Heart left ventricle (tissue), 16 donors: Measurements from ENCODE around the gene ADAM21. TPM values are rescaled to one million over a fixed set of nuclear protein-coding genes. Genes with fewer than 3 reads are reported as not detected.
"Not testable (repeated sequence)": the region's sequence is repeated elsewhere in the genome, so short reads cannot be mapped to it uniquely, and the experiment has no call there.

ENCODE experiments used
- ATAC-seq, 4 donors: fragments of 200-7000 bp; cut with Tn5 transposase; one replicate each; pipeline ENCODE4 v1.9.1; 2020 to 2022; ENCODE audit warnings: moderate library complexity in 4 of 4, mild to moderate bottlenecking in 3 of 4, moderate number of reproducible peaks in 1 of 4
- DNase-seq, 5 donors: peaks; one replicate each; pipeline ENCODE4 v3.0.0-alpha.2; 2020
- H3K27ac ChIP-seq, 12 donors: fragments of 200-600 bp; sonication (generic) in 4 of 12; one replicate each; pipeline versions ENCODE4 v1.5.0 to v1.8.0; 2016 to 2022; ENCODE audit warnings: mild to moderate bottlenecking in 2 of 12
- H3K27me3 ChIP-seq, 9 donors: fragments of 200-600 bp; sonication (generic) in 2 of 9; one replicate each; pipeline versions ENCODE4 v1.5.1 to v1.8.0; 2016 to 2022; ENCODE audit warnings: mild to moderate bottlenecking in 3 of 9
- H3K36me3 ChIP-seq, 9 donors: fragments of 200-600 bp; sonication (generic) in 2 of 9; one replicate each; pipeline versions ENCODE4 v1.5.0 to v1.8.0; 2018 to 2022; ENCODE audit warnings: mild to moderate bottlenecking in 2 of 9
- H3K4me1 ChIP-seq, 12 donors: fragments of 200-600 bp; sonication (generic) in 4 of 12; one replicate each; pipeline versions ENCODE4 v1.5.0 to v1.8.0; 2016 to 2022; ENCODE audit warnings: mild to moderate bottlenecking in 3 of 12
- H3K4me3 ChIP-seq, 12 donors: fragments of 200-600 bp; sonication (generic) in 4 of 12; one replicate each; pipeline versions ENCODE4 v1.5.0 to v1.8.0; 2017 to 2022; ENCODE audit warnings: mild to moderate bottlenecking in 9 of 12, moderate library complexity in 4 of 12
- H3K9me3 ChIP-seq, 12 donors: fragments of 200-600 bp; sonication (generic) in 4 of 12; one replicate each; pipeline versions ENCODE4 v1.5.0 to v1.8.0; 2016 to 2022; ENCODE audit warnings: mild to moderate bottlenecking in 1 of 12
- CTCF ChIP-seq, 12 donors: fragments of 200-600 bp; sonication (generic) in 4 of 12; IDR thresholded peaks; one replicate each; pipeline versions ENCODE4 v1.5.0 to v1.8.0; 2018 to 2022; ENCODE audit warnings: antibody characterized with exemption in 12 of 12, mild to moderate bottlenecking in 5 of 12
- POLR2A ChIP-seq, 2 donors: fragments of 450-650 bp; IDR thresholded peaks; one replicate each; pipeline ENCODE4 v1.6.1; 2017; ENCODE audit warnings: antibody characterized with exemption in 2 of 2, mild to moderate bottlenecking in 2 of 2, moderate library complexity in 2 of 2
- WGBS, 4 donors: extraction: QIAGEN DNeasy Blood & Tissue Kit in 2 of 4; methylation state at CpG; one replicate each; pipeline versions ENCODE4 v1.1.5 to v1.1.7; 2013 to 2018; 5-methylcytosine and 5-hydroxymethylcytosine counted together
- intact Hi-C, 10 donors: fragments of 100-400 bp; cut with DNase I; formaldehyde crosslinking; loops; one replicate each; pipeline versions ENCODE4 v1.11.1 to v1.14.2; 2022
- polyA plus RNA-seq, 2 donors: library from polyadenylated mRNA; stranded (reverse); fragments of 200-250 nt; gene quantifications; one replicate each; pipeline ENCODE4 v1.2.3, GENCODE V29; 2013
- total RNA-seq, 9 donors: library from RNA; depleted of rRNA in 2 of 9; stranded (reverse); fragments of >200 nt in 2 of 9; fragmentation: NEBNext Ultra II Directional in 3 of 9; extraction: Animal tissue kit (Norgen Biotek cat#: 25700) in 3 of 9; gene quantifications; one replicate each; pipeline versions ENCODE4 v1.1.0 to v1.2.4, GENCODE V29; 2016 to 2023
- donor health status: ischemic (EF 13 %, LVEDD 7.1; RV severe dilation, severe dysfunction).
- donor health status: healthy with polysubstance abuse.
- donor health status: DM: no; HTN: yes; CAD: no.
- donor health status: DM: no; HTN: no; CAD: no.
- donor health status: ischemic (EF 25% LVEDD 6.9; RV normal size, moderate dysfunction).
- donor health status: ischemic (EF 25% LVEDD 5.7; RV mildly dilated, moderate dysfunction).
- donor health status: healthy.
- donor health status: DM: yes; HTN: yes; CAD: no.
- donor health status: ischemic (EF 35%, LVEDD 5.7; RV mildly dilated, moderate dysfunction).
- donor health status: nonischemic (EF 11% LVEDD 7.7; RV severe dilation, severe dysfunction).
- donor health status: DM: yes; HTN: yes; CAD: no.
- donor health status: PGD.
- donor health status: ischemic (EF 29% LVEDD 5.4; RV normal size, mild dysfunction).
- donor health status: nonischemic (EF 23%, LVEDD 6.1; RV moderate dilation, normal function).

Gene ADAM21
- total and polyA plus RNA-seq, 11 donors: 0.11 to 0.62 (median 0.29) TPM; not detected in 3

- Histone ChIP-seq H3K4me1 (no peaks in the 10 kb centered on the region), H3K9me3 (no peaks in the 10 kb centered on the region), H3K27me3 (no peaks in the 10 kb centered on the region), H3K4me3 (no peak overlapping the region), H3K36me3 (peaks cover 0 to 5% (median 0%) of the 10 kb centered on the region in 9 donors), H3K27ac (no peak overlapping the region)
- intact Hi-C loops: no loop called here
- no peak for ATAC-seq
- no peak for TF ChIP-seq POLR2A (IDR thresholded peaks at IDR 0.05)
- no peak for TF ChIP-seq CTCF (IDR thresholded peaks at IDR 0.05)
- 86 to 94% (median 88%) methylated on average over 4 of the region's 4 CpGs for WGBS, 4 donors
- DNase-seq: no peak
Measured at GRCh38 chr14:70472253-70473159, 20.5 kb downstream of the ADAM21 start.

GRCh38 chr14:70473825-70474224 is 21.9 kb downstream of the ADAM21 start:
- DNase-seq: no peak
- ATAC-seq: no peak
- WGBS, 4 donors: 83 to 85% (median 84%) methylated on average over 2 of the region's 2 CpGs

GRCh38 chr14:70475459-70475858 is 23.5 kb downstream of the ADAM21 start:
- H3K9me3 ChIP-seq, H3K4me3 ChIP-seq, H3K4me1 ChIP-seq, intact Hi-C loops, H3K36me3 ChIP-seq, H3K27ac ChIP-seq, ATAC-seq, DNase-seq, H3K27me3 ChIP-seq: not testable (repeated sequence)
- WGBS, 4 donors: 89 to 93% (median 91%) methylated on average over 11 to 13 of the region's 13 CpGs

More at GRCh38 chr14:70473825-70474224, 21.9 kb downstream of the ADAM21 start:
- intact Hi-C loops: no loop called here
- TF ChIP-seq CTCF (IDR thresholded peaks at IDR 0.05): no peak
- no peak for TF ChIP-seq POLR2A (IDR thresholded peaks at IDR 0.05)
- Histone ChIP-seq H3K36me3 (peaks cover 0 to 5% (median 0%) of the 10 kb centered on the region in 9 donors), H3K27me3 (no peaks in the 10 kb centered on the region), H3K27ac (no peak overlapping the region), H3K9me3 (no peaks in the 10 kb centered on the region), H3K4me3 (no peak overlapping the region), H3K4me1 (no peaks in the 10 kb centered on the region)

- intact Hi-C loops, H3K4me3 ChIP-seq, H3K36me3 ChIP-seq, H3K9me3 ChIP-seq, H3K27me3 ChIP-seq, H3K27ac ChIP-seq, ATAC-seq, H3K4me1 ChIP-seq: not testable (repeated sequence)
- 93 to 98% (median 96%) methylated on average over 20 to 57 of the region's 57 CpGs for WGBS, 4 donors
- peak in 1 of 5 donors; percentile 17 for DNase-seq
Measured at GRCh38 chr14:70477356-70478105, 25.6 kb downstream of the ADAM21 start.

- WGBS, 4 donors: 70 to 89% (median 80%) methylated on average over 3 of the region's 3 CpGs
- no peak for TF ChIP-seq CTCF (IDR thresholded peaks at IDR 0.05)
- TF ChIP-seq POLR2A (IDR thresholded peaks at IDR 0.05): no peak
- H3K9me3 ChIP-seq: peaks cover 0 to 64% (median 19%) of the 10 kb centered on the region in 12 donors
Measured at GRCh38 chr14:70489579-70490200, 37.7 kb downstream of the ADAM21 start.

More at GRCh38 chr14:70489579-70490200, 37.7 kb downstream of the ADAM21 start:
- no peak overlapping the region for H3K27ac ChIP-seq
- H3K36me3 ChIP-seq: peaks cover 0 to 25% (median 0%) of the 10 kb centered on the region in 9 donors
- H3K27me3 ChIP-seq: no peaks in the 10 kb centered on the region
- ATAC-seq (no peak), DNase-seq (no peak)
- H3K4me3 ChIP-seq: no peak overlapping the region
- intact Hi-C loops: no loop called here
- no peaks in the 10 kb centered on the region for H3K4me1 ChIP-seq
